ENCODE data around the gene CDC40. TPM values are rescaled to one million over a fixed set of nuclear protein-coding genes. Genes with fewer than 3 reads are reported as not detected.

Gene CDC40
- total and polyA plus RNA-seq, 9 of the 15 experiments (the other 6 are each of a cell fraction or from before 2014, with no cell fraction given) = 9.7 to 26.3 (median 15.7) TPM

- 0 out of 2 replicates have a peak, but pooled peaks have one; percentile 4 for TF ChIP-seq ATF7 (IDR thresholded peaks at IDR 0.05)
These were observed 1.2 kb downstream of the CDC40 start (continued) for GRCh38 chr6:110181131-110182030.

DNA sequence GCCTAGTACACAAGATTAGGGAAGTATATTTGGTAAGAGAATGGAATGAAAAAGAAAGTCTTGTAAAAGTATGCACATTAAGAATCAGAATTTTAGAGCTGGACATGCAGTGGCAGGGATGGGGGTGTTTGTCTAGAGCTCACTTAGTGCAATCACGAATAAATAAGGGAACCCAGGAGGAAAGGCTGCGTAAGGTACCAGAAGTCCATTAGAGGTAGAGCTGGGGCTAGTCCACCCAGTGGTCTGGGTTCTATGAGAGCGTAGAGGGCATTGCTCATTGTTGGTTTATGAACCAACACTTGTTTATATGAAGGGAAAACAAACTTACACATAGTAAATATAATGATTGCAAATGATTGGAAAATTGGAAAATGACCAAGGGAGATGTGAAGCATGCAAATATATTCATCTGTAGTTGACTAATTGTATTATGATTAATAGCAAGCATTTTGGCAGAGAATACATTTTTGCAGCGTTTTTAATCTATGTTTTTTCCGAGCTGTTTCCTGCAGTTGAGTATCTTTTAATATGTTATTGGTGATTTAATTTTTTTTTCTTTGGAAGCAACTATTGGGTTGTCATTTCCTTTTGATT is 3.2 kb downstream of the CDC40 start:
- Histone ChIP-seq H3K9ac (ENCODE audit: insufficient read depth in 1 of 2, low read depth in 2 of 2, low read length in 2 of 2) (no peak overlapping the region), H3K27ac (ENCODE audit: extremely low read depth, low read depth, low read length) (no peak overlapping the region), H3K36me3 (ENCODE audit: control insufficient read depth, insufficient read depth, low read length) (peaks cover 21% of the 10 kb centered on the region), H3K4me3 (no peak overlapping the region), H2AFZ (ENCODE audit: low read depth, low read length) (no peak overlapping the region), H3K4me2 (ENCODE audit: insufficient read depth, low read length) (peak overlapping the region; percentile 88), H3K9me1 (ENCODE audit: control insufficient read depth, insufficient read depth, low read length) (no peaks in the 10 kb centered on the region), H4K20me1 (replicated peaks; ENCODE audit: control insufficient read depth, insufficient read depth, low read length) (no peaks in the 10 kb centered on the region; the same call in 1 of the 2 replicates), H3K27me3 (ENCODE audit: control insufficient read depth in 2 of 2, insufficient read depth in 2 of 2, low read length in 2 of 2) (no peaks in the 10 kb centered on the region), H3K9me3 (replicated peaks; ENCODE audit: control insufficient read depth, insufficient read depth, low read depth, low read length) (no peaks in the 10 kb centered on the region), H3K4me1 (replicated peaks in 1 of 2; ENCODE audit: control insufficient read depth in 2 of 2, insufficient read depth in 2 of 2, low read length in 2 of 2) (peaks cover 12 to 13% of the 10 kb centered on the region in 2 experiments; a peak in 4 of 5 replicates), H3K79me2 (ENCODE audit: control insufficient read depth, insufficient read depth, low read length) (peaks cover 79% of the 10 kb centered on the region)
- FAIRE-seq = no peak
- in situ Hi-C loops (cut with MboI) (no loop called here), intact Hi-C loops (cut with micrococcal nuclease) (no loop called here)
- ChIA-PET CTCF (ENCODE audit: low intra/inter-chr PET ratio) (no interaction called here), POLR2A (no interaction called here)
- BruUV-seq (replicated peaks) = no TSS peak
- no peak for DNase-seq (ENCODE audit: extremely low read depth in 1 of 4, low spot score in 3 of 4)
- peak; percentile 72 for TF ChIP-seq CEBPB (tag; IDR thresholded peaks at IDR 0.05)
- no peak for TF ChIP-seq DMBX1 (CRISPR knock-in tag; IDR thresholded peaks at IDR 0.05; ENCODE audit: borderline replicate concordance)
- no peak for TF ChIP-seq ZBTB9 (CRISPR knock-in tag; IDR thresholded peaks at IDR 0.05)
- no peak for TF ChIP-seq SP2 (IDR thresholded peaks at IDR 0.05; ENCODE audit: extremely low read depth, low read depth, low read length, poor library complexity, severe bottlenecking)
- TF ChIP-seq CBX3 (IDR thresholded peaks at IDR 0.05; ENCODE audit: borderline replicate concordance in 1 of 2, low read length in 2 of 2) = no peak
- no peak for TF ChIP-seq SIX5 (IDR thresholded peaks at IDR 0.05; ENCODE audit: borderline replicate concordance in 1 of 2, insufficient read depth in 1 of 2, low read depth in 1 of 2, low read length in 2 of 2)
- no peak for TF ChIP-seq SRSF3 (IDR thresholded peaks at IDR 0.05; ENCODE audit: insufficient read depth, low read length)
- TF ChIP-seq KAT8 (IDR thresholded peaks at IDR 0.05; ENCODE audit: low read depth) = no peak
- TF ChIP-seq CEBPG (CRISPR knock-in tag; IDR thresholded peaks at IDR 0.05) = no peak
- peak in 1 of 2 experiments; percentile 17; a peak in 1 of 4 replicates for TF ChIP-seq CEBPG (tag; conservative IDR thresholded peaks at IDR 0.05 in 1 of 2, IDR thresholded peaks at IDR 0.05 in 1 of 2)
- TF ChIP-seq ARID1B (IDR thresholded peaks at IDR 0.05) = no peak
- no peak for TF ChIP-seq CREB5 (CRISPR knock-in tag; IDR thresholded peaks at IDR 0.05)
- no peak for TF ChIP-seq PHB2 (IDR thresholded peaks at IDR 0.05; ENCODE audit: low read depth)
- ATAC-seq = no peak
- 76% methylated on average over 5 of the region's 5 CpGs for WGBS (ENCODE audit: insufficient coverage, low coverage, missing lambda C conversion rate)
